HG02870 (cell line): ENCODE measurements around the gene USP51.
"Not testable (repeated sequence)": the region's sequence is repeated elsewhere in the genome, so short reads cannot be mapped to it uniquely, and the experiment has no call there.

Experiments
- ATAC-seq: cut with Tn5 transposase; IDR thresholded peaks from one replicate; pipeline ENCODE4 v1.9.1; 2021; ENCODE audit warnings: mild to moderate bottlenecking, moderate library complexity; ENCODE audit not compliant: unreplicated experiment

The USP51 gene

DNA sequence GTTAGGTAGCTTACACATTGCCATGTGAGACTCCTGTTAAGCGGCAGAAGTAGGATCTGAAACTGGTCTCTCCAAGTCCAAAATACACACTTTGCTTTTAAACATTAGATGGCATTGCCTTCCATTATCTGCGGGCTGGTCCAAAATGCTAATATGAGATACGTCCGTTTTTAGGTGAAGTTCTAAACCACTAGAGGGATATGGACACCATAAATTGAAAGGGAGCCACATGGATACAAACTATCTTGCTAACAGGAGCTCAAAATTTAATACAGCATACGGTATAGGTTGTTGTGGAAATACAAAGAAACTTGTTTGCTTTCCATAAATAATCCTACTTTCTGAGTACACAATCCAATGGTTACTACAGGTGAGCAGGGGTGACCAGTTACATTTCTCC is 23.9 kb downstream of the USP51 start:
- ATAC-seq, result not testable (repeated sequence)

DNA sequence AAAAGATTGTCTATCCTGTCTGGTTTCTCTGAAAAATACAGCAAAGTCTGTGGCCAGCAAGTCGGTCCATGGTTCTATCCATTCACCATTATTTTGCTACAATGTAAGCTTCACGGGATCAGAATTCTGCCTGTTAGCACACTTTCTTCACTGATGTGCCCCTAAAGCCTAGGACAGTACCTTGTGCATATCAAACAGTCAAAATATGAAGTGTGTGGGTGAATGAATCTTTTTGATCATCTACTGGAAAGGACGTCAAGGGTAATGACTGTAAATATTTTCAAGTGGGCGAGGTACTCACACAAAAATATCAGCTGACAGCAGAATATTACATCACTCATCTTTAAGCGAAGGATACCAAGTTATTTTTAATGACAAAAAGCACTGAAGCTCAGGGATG is 24.5 kb downstream of the USP51 start:
- not testable (repeated sequence) for ATAC-seq

DNA sequence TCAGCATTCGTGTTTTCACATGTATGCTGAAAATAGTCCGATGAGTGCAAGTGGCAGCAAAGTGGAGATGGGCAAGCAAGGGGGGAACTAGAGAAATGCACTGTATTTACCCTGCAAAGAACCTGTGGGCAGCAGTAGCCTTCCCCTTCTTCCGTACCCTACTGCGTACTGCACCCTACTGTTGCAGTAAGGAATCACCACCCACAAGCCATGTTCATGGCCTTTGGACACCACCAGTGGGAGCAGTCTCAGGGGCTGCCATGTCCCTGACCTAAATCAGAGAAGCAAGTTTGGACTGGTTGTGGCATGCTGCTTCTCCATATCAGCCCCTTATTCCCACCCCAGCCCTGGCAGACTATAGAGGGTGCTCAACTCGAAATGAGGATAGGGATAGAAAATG is 25.6 kb downstream of the USP51 start:
- not testable (repeated sequence) for ATAC-seq

DNA sequence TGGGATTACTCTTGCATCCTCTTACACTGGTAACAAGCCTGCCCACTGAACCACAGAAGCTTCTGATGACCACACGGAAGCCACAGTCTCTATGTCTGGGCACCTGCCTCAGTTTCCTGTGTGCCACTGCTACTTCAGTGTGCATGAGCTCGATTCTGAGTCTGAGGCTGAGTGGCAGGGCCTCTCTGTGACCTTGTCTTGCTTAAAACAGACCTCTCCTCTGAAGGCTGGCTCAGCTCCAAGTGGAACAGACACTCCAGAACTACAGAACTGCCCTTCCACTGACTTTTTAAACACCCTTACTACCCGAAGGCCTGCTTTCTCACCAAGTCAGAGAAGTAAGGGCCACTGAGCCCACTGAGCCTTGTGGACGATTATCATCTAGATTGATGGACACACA is 29.7 kb downstream of the USP51 start:
- ATAC-seq, result not testable (repeated sequence)

DNA sequence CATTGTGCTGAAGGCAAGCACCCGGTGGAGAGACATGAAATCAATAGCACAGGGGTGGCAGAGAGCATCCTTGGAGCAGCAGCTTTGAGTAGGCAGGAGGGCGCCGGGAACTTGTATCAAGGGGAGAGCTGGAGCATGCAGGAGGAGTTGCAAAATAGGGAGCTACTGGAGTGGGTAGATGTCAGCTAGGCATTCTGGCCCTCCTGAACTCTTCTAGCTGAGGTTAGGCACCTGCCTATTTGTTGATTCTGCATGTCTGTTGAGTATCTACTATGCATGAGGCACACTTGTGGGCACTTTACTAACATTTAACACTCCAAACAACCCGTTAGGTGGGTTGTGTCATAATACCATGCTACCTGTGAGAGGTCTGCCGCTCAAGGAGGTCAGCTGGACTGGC is 30.2 kb downstream of the USP51 start:
- not testable (repeated sequence) for ATAC-seq

DNA sequence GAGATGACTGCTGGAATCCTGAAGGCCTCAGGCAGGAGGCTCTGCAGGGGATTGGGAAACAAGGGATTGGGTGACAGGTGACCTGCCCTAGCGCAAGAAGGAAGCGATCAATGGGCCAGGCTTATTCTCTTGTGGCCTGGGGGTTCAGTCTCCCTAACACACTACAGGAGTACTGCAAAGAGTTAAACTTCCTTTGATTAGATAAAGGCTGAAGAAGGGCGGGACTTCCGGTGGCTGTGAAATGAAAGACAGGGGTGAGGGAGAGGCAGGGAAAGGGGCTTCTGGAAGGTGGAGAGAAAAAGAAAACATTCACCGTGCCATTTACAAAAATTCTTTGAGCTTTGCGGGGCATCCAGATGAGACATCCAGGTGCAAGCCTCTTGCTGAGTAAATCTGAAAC is 33.9 kb downstream of the USP51 start:
- ATAC-seq, result not testable (repeated sequence)

DNA sequence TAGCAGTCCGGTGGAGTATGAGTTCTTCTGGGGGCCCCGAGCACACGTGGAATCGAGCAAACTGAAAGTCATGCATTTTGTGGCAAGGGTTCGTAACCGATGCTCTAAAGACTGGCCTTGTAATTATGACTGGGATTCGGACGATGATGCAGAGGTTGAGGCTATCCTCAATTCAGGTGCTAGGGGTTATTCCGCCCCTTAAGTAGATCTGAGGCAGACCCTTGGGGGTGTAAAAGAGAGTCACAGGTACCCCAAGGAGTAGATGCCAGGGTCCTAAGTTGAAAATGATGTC is 36.9 kb downstream of the USP51 start:
- ATAC-seq, result peak; percentile 10

DNA sequence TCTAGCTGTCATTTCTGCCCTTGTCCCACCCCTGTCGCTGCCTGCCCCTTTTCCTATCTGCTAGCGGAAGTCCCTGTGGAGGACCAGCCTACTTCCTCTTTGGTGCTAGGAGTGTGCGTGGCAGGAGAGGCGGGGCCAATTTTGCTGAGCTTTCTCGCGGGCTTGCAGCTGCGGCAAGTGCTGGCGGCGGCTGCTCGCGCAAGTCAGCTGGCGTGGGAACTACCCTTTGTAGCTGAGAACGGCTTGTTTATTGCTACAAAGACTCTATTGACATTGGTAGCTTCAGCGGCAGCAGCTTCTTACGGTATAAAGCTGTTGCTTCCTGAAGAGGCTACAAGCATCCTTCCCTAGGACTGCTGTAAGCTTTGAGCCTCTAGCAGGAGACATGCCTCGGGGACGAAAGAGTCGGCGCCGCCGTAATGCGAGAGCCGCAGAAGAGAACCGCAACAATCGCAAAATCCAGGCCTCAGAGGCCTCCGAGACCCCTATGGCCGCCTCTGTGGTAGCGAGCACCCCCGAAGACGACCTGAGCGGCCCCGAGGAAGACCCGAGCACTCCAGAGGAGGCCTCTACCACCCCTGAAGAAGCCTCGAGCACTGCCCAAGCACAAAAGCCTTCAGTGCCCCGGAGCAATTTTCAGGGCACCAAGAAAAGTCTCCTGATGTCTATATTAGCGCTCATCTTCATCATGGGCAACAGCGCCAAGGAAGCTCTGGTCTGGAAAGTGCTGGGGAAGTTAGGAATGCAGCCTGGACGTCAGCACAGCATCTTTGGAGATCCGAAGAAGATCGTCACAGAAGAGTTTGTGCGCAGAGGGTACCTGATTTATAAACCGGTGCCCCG is 37.4 kb downstream of the USP51 start, which contains the start of gene MAGEH1:
MAGEH1 (plus strand) TSS at position 138 of the 843 bp plus-strand sequence; CDS start at position 386, 248 bp downstream.
- ATAC-seq, result peak; percentile 94

DNA sequence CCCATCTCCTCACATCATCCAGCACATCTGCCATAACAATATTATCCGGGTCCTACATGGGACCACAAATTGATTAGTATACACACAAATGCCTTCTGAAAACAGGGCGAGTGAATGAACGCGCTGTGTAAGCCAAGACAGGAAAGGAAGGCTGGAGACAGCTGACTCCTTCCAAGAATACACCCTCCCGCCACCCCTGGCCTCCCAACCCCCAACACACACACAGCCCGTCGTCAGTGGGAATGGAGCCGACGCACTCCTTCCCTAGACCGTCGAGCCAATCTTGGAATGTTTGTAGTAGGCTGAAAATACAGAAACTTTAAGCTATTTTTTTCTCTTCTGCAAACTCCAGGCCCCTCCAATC is 38.0 kb downstream of the USP51 start:
- ATAC-seq, result peak; percentile 14

DNA sequence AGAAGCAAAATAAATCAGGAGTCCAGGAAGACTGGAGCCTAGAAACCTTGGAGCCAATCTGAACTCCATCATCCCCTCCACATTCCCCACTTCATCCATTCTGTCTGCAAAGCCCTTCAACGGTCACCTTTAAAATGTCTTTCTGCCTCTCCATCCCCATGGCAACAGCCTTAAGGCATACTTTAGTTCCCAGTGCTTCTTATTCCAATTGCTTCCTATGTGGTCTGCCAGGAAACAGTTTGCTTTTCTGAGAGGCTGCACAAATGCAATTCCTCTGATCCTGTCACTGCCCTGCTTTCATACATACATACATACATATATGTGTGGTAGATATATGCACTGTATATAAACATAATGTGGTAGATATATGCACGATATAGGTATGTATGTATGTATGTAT is 38.5 kb downstream of the USP51 start:
- ATAC-seq, result no peak

DNA sequence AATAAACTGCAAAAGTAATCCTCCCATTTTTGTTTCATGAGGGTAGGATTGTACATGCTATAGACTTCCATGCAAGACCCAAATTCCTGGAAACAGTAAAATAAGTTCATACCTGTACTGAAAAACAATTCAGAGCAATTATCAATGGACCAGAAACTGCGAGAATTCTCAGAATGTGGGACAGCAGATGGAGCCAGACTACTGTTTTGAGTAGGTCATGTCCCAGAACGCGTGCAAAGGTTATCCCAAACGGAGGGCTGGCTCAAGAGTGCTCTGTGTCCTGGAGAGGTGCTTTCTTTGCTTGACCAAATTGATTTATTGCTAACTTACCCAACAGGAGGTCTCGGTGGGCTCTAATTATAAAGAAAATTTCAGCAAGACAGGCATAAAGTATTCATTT is 39.4 kb downstream of the USP51 start:
- no peak for ATAC-seq

DNA sequence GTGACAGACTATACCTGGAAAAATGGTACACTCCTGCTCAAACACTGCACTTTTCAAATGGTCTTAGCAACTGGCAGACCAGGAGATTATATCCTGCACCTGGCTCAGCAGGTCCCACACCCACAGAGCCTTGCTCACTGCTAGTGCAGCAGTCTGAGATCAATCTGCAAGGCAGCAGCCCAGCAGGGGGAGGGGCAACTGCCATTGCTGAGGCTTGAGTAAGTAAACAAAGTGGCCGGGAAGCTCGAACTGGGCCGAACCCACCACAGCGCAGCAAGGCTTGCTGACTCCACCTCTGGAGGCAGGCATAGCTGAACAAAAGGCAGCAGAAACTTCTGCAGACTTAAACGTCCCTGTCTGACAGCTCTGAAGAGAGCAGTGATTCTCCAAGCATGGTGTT is 46.2 kb downstream of the USP51 start:
- not testable (repeated sequence) for ATAC-seq
